Transverse colon (tissue), 4 donors: Measurements from ENCODE around the gene CDKN1A. TPM values are rescaled to one million over a fixed set of nuclear protein-coding genes. Genes with fewer than 3 reads are reported as not detected.

ENCODE experiments used
- DNase-seq: peaks from one replicate; pipeline ENCODE4 v3.0.0-alpha.2; 2019
- H3K27ac ChIP-seq, 4 donors: fragments of 200-600 bp; sonication (generic); 2 replicates each; pipeline ENCODE4 v1.5.1; 2016 to 2018; ENCODE audit warnings: inconsistent platforms in 4 of 4
- H3K27me3 ChIP-seq: fragments of 200-600 bp; sonication (generic); 2 replicates; pipeline ENCODE4 v1.5.1; 2017; ENCODE audit warnings: inconsistent platforms
- H3K36me3 ChIP-seq, 4 donors: fragments of 200-600 bp; sonication (generic); 2 replicates each; pipeline ENCODE4 v1.5.1; 2017 to 2019; ENCODE audit warnings: inconsistent platforms in 4 of 4
- H3K4me1 ChIP-seq, 4 donors: fragments of 200-600 bp; sonication (generic); 2 replicates each; pipeline ENCODE4 v1.5.1; 2017 to 2020; ENCODE audit warnings: inconsistent platforms in 4 of 4
- H3K4me3 ChIP-seq, 4 donors: fragments of 200-600 bp; sonication (generic); 1 replicate in 1 of 4; 2 replicates in 3 of 4; pipeline versions ENCODE4 v1.5.1 to v1.6.1; 2017 to 2019; ENCODE audit warnings: inconsistent platforms in 4 of 4
- H3K9me3 ChIP-seq, 2 donors: fragments of 200-600 bp; sonication (generic); 2 replicates each; pipeline ENCODE4 v1.5.1; 2017 to 2019; ENCODE audit warnings: inconsistent platforms in 2 of 2
- EP300 ChIP-seq: sonication (generic); formaldehyde crosslinking; IDR thresholded peaks from one replicate; pipeline ENCODE4 v1.6.1; 2017; ENCODE audit warnings: antibody characterized with exemption, low read depth
- POLR2A ChIP-seq: fragments of 450-650 bp; IDR thresholded peaks from one replicate; pipeline ENCODE4 v1.6.1; 2016; ENCODE audit warnings: antibody characterized with exemption, mild to moderate bottlenecking, moderate library complexity
- POLR2AphosphoS5 ChIP-seq, 3 donors: sonication (generic); formaldehyde crosslinking; IDR thresholded peaks; one replicate each; pipeline ENCODE4 v1.6.1; 2016; ENCODE audit warnings: antibody characterized with exemption in 3 of 3
- WGBS, 2 donors: methylation state at CpG; one replicate each; pipeline ENCODE4 v1.1.5; 2018; ENCODE audit warnings: low coverage in 1 of 2; 5-methylcytosine and 5-hydroxymethylcytosine counted together
- in situ Hi-C, 4 donors: fragments of 200-750 bp; cut with MboI; loops; one replicate each; pipeline versions ENCODE4 v1.15.0 to v1.15.1; 2017; ENCODE audit warnings: low sequenced_read_pairs in 3 of 4, low pct_ligation_motif_present in 1 of 4, low pct_unique_long_range_greater_than_20kb in 1 of 4
- intact Hi-C: fragments of 100-400 bp; cut with DNase I; formaldehyde crosslinking; loops from one replicate; pipeline ENCODE4 v1.15.1; 2023; ENCODE audit warnings: low total_unique reads
- total RNA-seq, 4 donors: library from RNA; depleted of rRNA; stranded (reverse); fragments of >200 nt; gene quantifications; one replicate each; pipeline ENCODE4 v1.1.0, GENCODE V29; 2016
- TF ChIP-seq, protein P1 (sequence below), 5 experiments: fragments of 200-600 bp in 3 of 5; fragments of 450-650 bp in 2 of 5; sonication (generic) in 3 of 5; IDR thresholded peaks; 1 replicate in 2 of 5; 2 replicates in 3 of 5; pipeline ENCODE4 v1.5.1; 2016 to 2017; ENCODE audit warnings: antibody characterized with exemption in 5 of 5, inconsistent platforms in 3 of 5, mild to moderate bottlenecking in 2 of 5, moderate library complexity in 1 of 5

CDKN1A gene
- total RNA-seq, 4 donors from 2014 or later = 34.6 to 613 (median 264) TPM

GRCh38 chr6:36717871-36718540 lies 39.5 kb downstream of the CDKN1A start:
- in situ Hi-C loops (loop anchor here in 1 of 4 donors (25.0 kb wide), 1 partner anchor 306 kb away; no protein-coding TSS in a partner anchor), intact Hi-C loops (no loop called here)
- Histone ChIP-seq H3K4me1 (peaks cover 0 to 6% (median 0%) of the 10 kb centered on the region in 4 donors), H3K27me3 (no peaks in the 10 kb centered on the region), H3K27ac (no peak overlapping the region), H3K36me3 (no peaks in the 10 kb centered on the region), H3K4me3 (no peak overlapping the region), H3K9me3 (no peaks in the 10 kb centered on the region)
- no peak for DNase-seq
- WGBS, 2 donors = 83% methylated on average over 12 of the region's 12 CpGs; no CpG with 5 or more reads in 1 of the 2 donors
- TF ChIP-seq EP300 (no peak), POLR2AphosphoS5 (IDR thresholded peaks at IDR 0.05) (no peak), POLR2A (no peak)
- TF ChIP-seq, protein P1, sequence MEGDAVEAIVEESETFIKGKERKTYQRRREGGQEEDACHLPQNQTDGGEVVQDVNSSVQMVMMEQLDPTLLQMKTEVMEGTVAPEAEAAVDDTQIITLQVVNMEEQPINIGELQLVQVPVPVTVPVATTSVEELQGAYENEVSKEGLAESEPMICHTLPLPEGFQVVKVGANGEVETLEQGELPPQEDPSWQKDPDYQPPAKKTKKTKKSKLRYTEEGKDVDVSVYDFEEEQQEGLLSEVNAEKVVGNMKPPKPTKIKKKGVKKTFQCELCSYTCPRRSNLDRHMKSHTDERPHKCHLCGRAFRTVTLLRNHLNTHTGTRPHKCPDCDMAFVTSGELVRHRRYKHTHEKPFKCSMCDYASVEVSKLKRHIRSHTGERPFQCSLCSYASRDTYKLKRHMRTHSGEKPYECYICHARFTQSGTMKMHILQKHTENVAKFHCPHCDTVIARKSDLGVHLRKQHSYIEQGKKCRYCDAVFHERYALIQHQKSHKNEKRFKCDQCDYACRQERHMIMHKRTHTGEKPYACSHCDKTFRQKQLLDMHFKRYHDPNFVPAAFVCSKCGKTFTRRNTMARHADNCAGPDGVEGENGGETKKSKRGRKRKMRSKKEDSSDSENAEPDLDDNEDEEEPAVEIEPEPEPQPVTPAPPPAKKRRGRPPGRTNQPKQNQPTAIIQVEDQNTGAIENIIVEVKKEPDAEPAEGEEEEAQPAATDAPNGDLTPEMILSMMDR (IDR thresholded peaks at IDR 0.05) = no peak

DNA sequence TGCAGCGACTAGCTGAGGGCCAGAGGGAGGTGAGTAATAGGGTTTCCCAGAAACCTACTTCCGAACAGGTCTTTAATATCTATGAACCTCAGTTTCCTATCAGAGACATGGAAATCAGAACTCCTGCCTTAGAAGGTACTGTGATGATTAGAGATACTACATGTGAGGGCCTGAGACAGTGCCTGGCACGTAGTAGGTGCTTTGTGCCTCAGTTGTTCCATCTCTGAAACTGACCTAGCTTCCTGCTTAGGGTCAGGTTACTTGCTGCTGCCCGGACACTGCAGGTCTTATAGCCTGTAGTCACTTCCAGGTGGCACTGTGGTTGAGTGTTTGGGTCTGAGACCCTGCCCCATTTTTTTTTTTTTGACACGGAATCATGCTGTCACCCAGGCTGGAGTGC lies 40.0 kb downstream of the CDKN1A start:
- intact Hi-C loops = no loop called here
- TF ChIP-seq, protein P1 (IDR thresholded peaks at IDR 0.05) = no peak
- TF ChIP-seq EP300 (no peak), POLR2A (no peak), POLR2AphosphoS5 (IDR thresholded peaks at IDR 0.05) (no peak)
- WGBS, 2 donors = 79% methylated on average over 5 of the region's 5 CpGs; no CpG with 5 or more reads in 1 of the 2 donors
- Histone ChIP-seq H3K27me3 (no peaks in the 10 kb centered on the region), H3K4me1 (peaks cover 0 to 6% (median 0%) of the 10 kb centered on the region in 4 donors), H3K36me3 (no peaks in the 10 kb centered on the region), H3K9me3 (no peaks in the 10 kb centered on the region), H3K27ac (no peak overlapping the region), H3K4me3 (no peak overlapping the region)
- no peak for DNase-seq
- in situ Hi-C loops = loop anchor here in 1 of 4 donors (25.0 kb wide), 1 partner anchor 306 kb away; no protein-coding TSS in a partner anchor

DNA sequence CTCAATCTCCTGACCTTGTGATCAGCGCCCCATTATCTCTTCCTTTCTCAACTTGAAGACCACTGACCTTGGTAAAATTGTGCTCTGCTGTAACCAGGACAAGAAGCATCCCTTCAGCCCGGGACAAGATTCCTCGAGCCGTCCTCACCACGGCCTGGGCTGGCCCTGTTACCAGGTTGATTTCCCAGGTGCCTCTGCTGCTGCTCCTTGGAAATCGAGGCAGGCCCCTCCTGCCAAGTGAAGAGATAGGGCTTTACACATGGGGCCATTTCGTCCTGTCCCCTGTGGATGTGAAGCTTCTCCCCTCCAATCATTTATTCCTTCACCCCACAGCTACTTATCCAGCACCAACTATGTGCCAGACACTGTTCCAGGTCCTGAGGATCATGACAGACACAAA lies 40.6 kb downstream of the CDKN1A start:
- Histone ChIP-seq H3K36me3 (no peaks in the 10 kb centered on the region), H3K27ac (no peak overlapping the region), H3K4me1 (peaks cover 0 to 6% (median 0%) of the 10 kb centered on the region in 4 donors), H3K4me3 (no peak overlapping the region), H3K27me3 (no peaks in the 10 kb centered on the region), H3K9me3 (no peaks in the 10 kb centered on the region)
- WGBS, 2 donors = 94% methylated on average over 7 of the region's 7 CpGs; no CpG with 5 or more reads in 1 of the 2 donors
- intact Hi-C loops = no loop called here
- DNase-seq = peak; percentile 3
- in situ Hi-C loops = loop anchor here in 1 of 4 donors (25.0 kb wide), 1 partner anchor 307 kb away; no protein-coding TSS in a partner anchor
- TF ChIP-seq POLR2AphosphoS5 (IDR thresholded peaks at IDR 0.05) (no peak), EP300 (no peak), POLR2A (no peak)
- TF ChIP-seq, protein P1 (IDR thresholded peaks at IDR 0.05) = no peak

GRCh38 chr6:36720251-36721141 lies 42.0 kb downstream of the CDKN1A start:
- WGBS, 2 donors = 80 to 84% methylated on average over 1 to 11 of the region's 11 CpGs
- H3K36me3 ChIP-seq = no peaks in the 10 kb centered on the region
- peaks cover 0 to 6% (median 0%) of the 10 kb centered on the region in 4 donors for H3K4me1 ChIP-seq
- intact Hi-C loops = no loop called here
- no peak overlapping the region for H3K4me3 ChIP-seq
- no peak overlapping the region for H3K27ac ChIP-seq
- DNase-seq = peak; percentile 4
- no peaks in the 10 kb centered on the region for H3K27me3 ChIP-seq
- no peaks in the 10 kb centered on the region for H3K9me3 ChIP-seq
- TF ChIP-seq EP300 (no peak), POLR2AphosphoS5 (IDR thresholded peaks at IDR 0.05) (no peak), POLR2A (no peak)
- TF ChIP-seq, protein P1 (IDR thresholded peaks at IDR 0.05) = no peak
- in situ Hi-C loops = loop anchor here in 1 of 4 donors (25.0 kb wide), 1 partner anchor 308 kb away; no protein-coding TSS in a partner anchor
